SH-SY5Y (cell line): ENCODE data around the gene CXCL3.

ENCODE experiments used
- GATA2 ChIP-seq: IDR thresholded peaks from 2 replicates; pipeline ENCODE4 v1.6.1; 2011; ENCODE audit warnings: mild to moderate bottlenecking, low read depth, low read length
- GATA3 ChIP-seq: IDR thresholded peaks from 2 replicates; pipeline ENCODE4 v1.6.1; 2011; ENCODE audit warnings: low read depth, mild to moderate bottlenecking, low read length, moderate library complexity

GRCh38 chr4:74055096-74055495, 16.6 kb upstream of the CXCL3 start:
- TF ChIP-seq GATA3 (no peak), GATA2 (no peak)
